GM12872 (cell line): ENCODE measurements around the gene CCDC12.

Source experiments
- CTCF ChIP-seq: IDR thresholded peaks from 3 replicates; pipeline ENCODE4 v1.5.1; 2011; ENCODE audit warnings: low read depth, mild to moderate bottlenecking, low read length, moderate library complexity; ENCODE audit not compliant: insufficient read depth

The CCDC12 gene

GRCh38 chr3:46953234-46954010 is 23.1 kb downstream of the CCDC12 start:
- TF ChIP-seq CTCF = no peak

GRCh38 chr3:46952813-46953212 is 23.7 kb downstream of the CCDC12 start:
- no peak for TF ChIP-seq CTCF

GRCh38 chr3:46950650-46951241 is 25.8 kb downstream of the CCDC12 start:
- TF ChIP-seq CTCF = no peak

GRCh38 chr3:46950177-46950576 is 26.4 kb downstream of the CCDC12 start:
- no peak for TF ChIP-seq CTCF

DNA sequence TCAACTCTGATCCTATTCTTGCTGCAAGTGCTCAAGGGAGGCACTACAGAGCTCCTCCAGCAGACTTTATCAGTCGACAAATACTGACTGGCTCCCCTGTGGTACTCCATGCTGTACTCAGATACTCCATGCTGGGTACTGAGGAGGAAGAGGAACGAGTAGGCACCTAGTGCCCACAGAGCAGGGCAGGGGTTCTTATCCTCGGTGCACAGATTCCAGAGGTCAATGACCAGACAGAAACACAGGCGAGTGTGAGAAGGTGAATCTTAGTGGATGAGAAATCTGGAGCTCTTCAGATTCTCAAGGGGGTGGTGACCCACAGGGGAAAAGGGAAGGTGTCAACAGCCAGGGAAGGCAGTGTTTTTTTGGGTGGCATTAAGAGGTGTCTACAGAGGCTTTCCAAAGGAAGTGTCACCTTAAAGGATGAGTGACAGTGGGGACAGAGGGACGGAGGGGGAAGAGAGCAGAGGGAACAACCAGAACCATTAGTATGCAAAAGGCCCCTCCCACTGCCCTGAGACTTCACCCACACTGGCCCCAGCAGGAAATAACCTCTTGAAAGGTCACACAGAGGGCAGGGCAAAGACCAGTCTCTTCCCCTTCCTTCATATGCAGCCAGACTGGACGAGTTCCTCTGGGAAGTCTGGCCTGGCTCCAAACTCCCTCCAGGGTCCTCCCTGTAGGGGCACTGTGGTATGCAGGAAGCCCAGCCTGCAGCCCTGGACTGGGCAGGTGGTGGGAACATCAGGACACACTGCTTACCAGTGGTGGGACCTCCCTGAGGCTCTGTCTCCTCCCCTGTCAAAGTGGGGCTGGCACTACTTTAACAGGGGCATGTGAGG is 27.5 kb downstream of the CCDC12 start:
- no peak for TF ChIP-seq CTCF

GRCh38 chr3:46947981-46948791 is 28.4 kb downstream of the CCDC12 start:
- no peak for TF ChIP-seq CTCF

- TF ChIP-seq CTCF = no peak
These were observed 29.0 kb downstream of the CCDC12 start for GRCh38 chr3:46947546-46947901.
